Measurements from ENCODE around the gene YPEL5.

YPEL5 gene

DNA sequence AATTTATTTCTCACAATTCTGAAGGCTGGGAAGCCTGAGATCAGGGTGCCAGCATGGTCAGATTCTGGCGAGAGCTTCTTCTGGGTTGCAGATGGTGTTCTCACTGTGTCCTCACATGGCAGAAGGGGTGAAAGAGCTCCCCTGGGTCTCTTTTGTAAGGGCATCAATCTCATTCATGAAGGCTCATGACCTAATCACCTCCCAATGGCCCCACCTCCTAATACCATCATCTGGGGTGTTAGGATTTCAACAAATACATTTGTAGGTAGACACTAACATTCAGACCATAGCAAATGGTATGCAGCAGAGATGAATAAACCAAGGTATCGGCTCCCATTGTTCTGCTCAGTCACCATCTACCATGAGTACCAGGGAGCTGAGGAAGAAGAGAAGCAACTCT lies 32.7 kb downstream of the YPEL5 start:
- Histone ChIP-seq H2AFZ (ENCODE audit: low read depth, low read length, severe bottlenecking) (no peak overlapping the region), H3K4me2 (ENCODE audit: low read depth, low read length, poor library complexity, severe bottlenecking) (no peak overlapping the region), H3K9me3 (ENCODE audit: insufficient read depth, low read length) (no peaks in the 10 kb centered on the region), H3K9ac (ENCODE audit: low read length) (no peak overlapping the region), H3K9me2 (replicated peaks; ENCODE audit: insufficient read depth, low read length) (no peaks in the 10 kb centered on the region), H3K36me3 (ENCODE audit: low read length) (no peaks in the 10 kb centered on the region), H3K27me3 (ENCODE audit: low read length) (no peaks in the 10 kb centered on the region), H3F3A (ENCODE audit: insufficient read depth) (no peaks in the 10 kb centered on the region), H3K27ac (ENCODE audit: low read depth, low read length) (no peak overlapping the region), H3K79me2 (ENCODE audit: insufficient read depth, low read length) (no peaks in the 10 kb centered on the region), H3K4me3 (ENCODE audit: insufficient read depth, low read length, poor library complexity, severe bottlenecking) (no peak overlapping the region), H4K20me1 (ENCODE audit: low read depth, low read length) (no peaks in the 10 kb centered on the region)
- TF ChIP-seq, protein P1, sequence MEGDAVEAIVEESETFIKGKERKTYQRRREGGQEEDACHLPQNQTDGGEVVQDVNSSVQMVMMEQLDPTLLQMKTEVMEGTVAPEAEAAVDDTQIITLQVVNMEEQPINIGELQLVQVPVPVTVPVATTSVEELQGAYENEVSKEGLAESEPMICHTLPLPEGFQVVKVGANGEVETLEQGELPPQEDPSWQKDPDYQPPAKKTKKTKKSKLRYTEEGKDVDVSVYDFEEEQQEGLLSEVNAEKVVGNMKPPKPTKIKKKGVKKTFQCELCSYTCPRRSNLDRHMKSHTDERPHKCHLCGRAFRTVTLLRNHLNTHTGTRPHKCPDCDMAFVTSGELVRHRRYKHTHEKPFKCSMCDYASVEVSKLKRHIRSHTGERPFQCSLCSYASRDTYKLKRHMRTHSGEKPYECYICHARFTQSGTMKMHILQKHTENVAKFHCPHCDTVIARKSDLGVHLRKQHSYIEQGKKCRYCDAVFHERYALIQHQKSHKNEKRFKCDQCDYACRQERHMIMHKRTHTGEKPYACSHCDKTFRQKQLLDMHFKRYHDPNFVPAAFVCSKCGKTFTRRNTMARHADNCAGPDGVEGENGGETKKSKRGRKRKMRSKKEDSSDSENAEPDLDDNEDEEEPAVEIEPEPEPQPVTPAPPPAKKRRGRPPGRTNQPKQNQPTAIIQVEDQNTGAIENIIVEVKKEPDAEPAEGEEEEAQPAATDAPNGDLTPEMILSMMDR (IDR thresholded peaks at IDR 0.05; ENCODE audit: insufficient read depth, low read length, poor library complexity, severe bottlenecking): no peak
- no peak for TF ChIP-seq EZH2phosphoT487 (conservative IDR thresholded peaks at IDR 0.05; ENCODE audit: low read length)

DNA sequence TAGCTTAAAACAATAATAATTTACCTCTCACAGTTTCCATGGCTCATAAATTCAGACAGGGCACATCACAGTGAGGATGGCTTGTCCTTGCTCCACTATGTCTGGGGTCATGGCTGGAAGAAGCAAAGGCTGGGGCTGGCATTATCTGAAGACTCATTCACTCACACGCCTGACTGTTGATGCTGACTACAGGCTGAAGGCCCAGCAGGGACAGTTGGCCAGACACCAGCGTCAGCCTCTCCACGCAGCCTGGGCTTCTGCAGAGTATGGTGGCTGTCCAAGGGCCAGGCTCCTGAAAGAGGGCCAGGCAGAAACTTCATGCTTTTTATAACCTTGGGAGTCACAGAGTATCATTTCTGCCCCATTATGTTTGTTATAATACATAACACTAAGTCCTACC lies 33.4 kb downstream of the YPEL5 start:
- no peak overlapping the region for H3K9ac ChIP-seq (ENCODE audit: low read length)

DNA sequence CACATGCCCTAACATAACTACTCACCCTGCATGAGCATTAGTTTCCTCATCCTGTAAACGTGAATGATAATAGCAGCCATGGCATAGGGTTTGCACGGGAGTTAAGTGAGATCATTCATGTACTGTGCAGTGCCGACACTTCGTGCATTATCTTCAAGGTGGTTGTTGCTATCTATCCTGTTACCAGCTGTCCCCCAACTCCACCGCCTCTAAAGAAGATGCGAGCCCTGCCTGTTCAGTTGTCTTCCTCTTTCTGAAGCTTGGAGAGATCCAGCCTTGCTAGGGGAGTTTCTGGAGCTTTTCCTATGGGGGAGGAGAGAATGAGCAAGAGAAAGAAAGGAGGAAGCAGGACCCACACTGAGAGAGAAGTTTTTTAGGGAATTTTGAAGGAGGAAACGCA lies 34.4 kb downstream of the YPEL5 start:
- H3K79me2 ChIP-seq (ENCODE audit: insufficient read depth, low read length): no peaks in the 10 kb centered on the region
- no peak overlapping the region for H2AFZ ChIP-seq (ENCODE audit: low read depth, low read length, severe bottlenecking)
- H4K20me1 ChIP-seq (ENCODE audit: low read depth, low read length): no peaks in the 10 kb centered on the region
- no peak overlapping the region for H3K9ac ChIP-seq (ENCODE audit: low read length)
- H3F3A ChIP-seq (ENCODE audit: insufficient read depth): no peaks in the 10 kb centered on the region
- no peak overlapping the region for H3K4me3 ChIP-seq (ENCODE audit: insufficient read depth, low read length, poor library complexity, severe bottlenecking)
- no peak for TF ChIP-seq EZH2phosphoT487 (conservative IDR thresholded peaks at IDR 0.05; ENCODE audit: low read length)
- TF ChIP-seq, protein P1 (IDR thresholded peaks at IDR 0.05; ENCODE audit: insufficient read depth, low read length, poor library complexity, severe bottlenecking): no peak
- H3K9me3 ChIP-seq (ENCODE audit: insufficient read depth, low read length): no peaks in the 10 kb centered on the region
- H3K36me3 ChIP-seq (ENCODE audit: low read length): no peaks in the 10 kb centered on the region
- no peaks in the 10 kb centered on the region for H3K27me3 ChIP-seq (ENCODE audit: low read length)
- no peak overlapping the region for H3K4me2 ChIP-seq (ENCODE audit: low read depth, low read length, poor library complexity, severe bottlenecking)
- no peak overlapping the region for H3K27ac ChIP-seq (ENCODE audit: low read depth, low read length)
- H3K9me2 ChIP-seq (replicated peaks; ENCODE audit: insufficient read depth, low read length): no peaks in the 10 kb centered on the region

More for the DNA sequence above, 33.4 kb downstream of the YPEL5 start:
- TF ChIP-seq EZH2phosphoT487 (conservative IDR thresholded peaks at IDR 0.05; ENCODE audit: low read length): no peak
- TF ChIP-seq, protein P1 (IDR thresholded peaks at IDR 0.05; ENCODE audit: insufficient read depth, low read length, poor library complexity, severe bottlenecking): no peak
- Histone ChIP-seq H4K20me1 (ENCODE audit: low read depth, low read length) (no peaks in the 10 kb centered on the region), H3F3A (ENCODE audit: insufficient read depth) (no peaks in the 10 kb centered on the region), H3K79me2 (ENCODE audit: insufficient read depth, low read length) (no peaks in the 10 kb centered on the region), H3K9me3 (ENCODE audit: insufficient read depth, low read length) (no peaks in the 10 kb centered on the region), H3K9me2 (replicated peaks; ENCODE audit: insufficient read depth, low read length) (no peaks in the 10 kb centered on the region), H3K27me3 (ENCODE audit: low read length) (no peaks in the 10 kb centered on the region), H2AFZ (ENCODE audit: low read depth, low read length, severe bottlenecking) (no peak overlapping the region), H3K4me2 (ENCODE audit: low read depth, low read length, poor library complexity, severe bottlenecking) (no peak overlapping the region), H3K27ac (ENCODE audit: low read depth, low read length) (no peak overlapping the region), H3K36me3 (ENCODE audit: low read length) (no peaks in the 10 kb centered on the region), H3K4me3 (ENCODE audit: insufficient read depth, low read length, poor library complexity, severe bottlenecking) (no peak overlapping the region)

All from SU-DHL-6 (cell line).